GM13976 (cell line): ENCODE results near the gene AGMAT.

Source experiments
- DNase-seq: peaks from one replicate; pipeline ENCODE4 v3.0.0; 2012; ENCODE audit warnings: low spot score
- CTCF ChIP-seq: IDR thresholded peaks from 2 replicates; pipeline ENCODE4 v1.5.1; 2012; ENCODE audit warnings: borderline replicate concordance, mild to moderate bottlenecking; ENCODE audit not compliant: insufficient read depth; ENCODE audit errors: extremely low read depth, missing control alignments, control extremely low read depth
- in situ Hi-C: fragments of 300-500 bp; cut with MboI; formaldehyde crosslinking; loops from one replicate; pipeline ENCODE4 v1.12.0; 2022; ENCODE audit warnings: low sequenced_read_pairs, mixed read lengths, inconsistent platforms; ENCODE audit not compliant: unreplicated experiment

AGMAT gene

DNA sequence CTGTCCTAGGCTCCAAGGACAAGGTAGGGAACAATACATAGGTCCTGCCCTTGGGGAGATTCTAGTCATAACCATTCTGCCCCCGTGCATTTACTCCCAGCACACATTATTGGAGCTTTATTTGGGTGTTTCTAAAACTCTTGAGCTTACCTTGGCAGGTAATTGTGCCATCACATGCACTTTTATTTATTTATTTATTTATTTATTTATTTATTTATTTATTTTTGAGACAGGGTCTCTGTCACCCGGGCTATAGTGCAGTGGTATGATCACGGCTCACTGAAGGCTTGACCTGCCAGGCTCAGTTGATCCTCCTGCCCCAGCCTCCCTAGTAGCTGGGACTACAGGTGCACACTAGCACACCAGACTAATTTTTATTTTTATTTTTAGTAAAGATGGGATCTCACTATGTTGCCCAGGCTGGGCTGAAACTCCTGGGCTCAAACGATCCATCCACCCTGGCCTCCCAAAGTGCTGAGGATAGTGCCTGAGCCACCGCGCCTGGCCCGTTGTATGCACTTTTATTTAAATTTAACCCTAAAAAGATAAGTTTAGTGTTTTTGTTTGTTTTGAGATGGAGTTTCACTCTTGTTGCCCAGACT is 9.2 kb downstream of the AGMAT start:
- no peak for DNase-seq
- in situ Hi-C loops: no loop called here

GRCh38 chr1:15574741-15575140 is 10.1 kb downstream of the AGMAT start:
- in situ Hi-C loops: no loop called here
- no peak for DNase-seq
- TF ChIP-seq CTCF: no peak

More for the DNA sequence above, 9.2 kb downstream of the AGMAT start:
- TF ChIP-seq CTCF: no peak

DNA sequence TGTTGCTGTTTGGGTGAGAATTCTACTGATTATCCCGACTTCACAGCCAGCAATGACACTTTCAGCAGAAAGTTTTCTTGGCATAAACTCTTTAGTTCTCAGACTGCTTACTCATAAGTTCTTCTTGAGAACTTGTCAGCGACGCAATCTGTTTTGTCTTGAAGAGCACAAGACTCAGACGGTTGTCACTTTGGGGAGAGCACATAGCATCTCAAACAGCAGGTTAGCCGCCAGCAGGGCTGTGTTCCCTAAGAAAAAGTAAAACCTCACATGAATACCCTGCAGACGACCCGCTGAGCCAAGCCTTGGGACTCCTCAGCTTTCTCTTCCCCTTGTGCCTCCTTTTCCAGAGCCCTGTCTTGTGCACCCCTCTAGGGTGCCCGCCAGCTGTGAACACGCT is 11.4 kb downstream of the AGMAT start:
- in situ Hi-C loops: no loop called here
- DNase-seq: no peak
- no peak for TF ChIP-seq CTCF

DNA sequence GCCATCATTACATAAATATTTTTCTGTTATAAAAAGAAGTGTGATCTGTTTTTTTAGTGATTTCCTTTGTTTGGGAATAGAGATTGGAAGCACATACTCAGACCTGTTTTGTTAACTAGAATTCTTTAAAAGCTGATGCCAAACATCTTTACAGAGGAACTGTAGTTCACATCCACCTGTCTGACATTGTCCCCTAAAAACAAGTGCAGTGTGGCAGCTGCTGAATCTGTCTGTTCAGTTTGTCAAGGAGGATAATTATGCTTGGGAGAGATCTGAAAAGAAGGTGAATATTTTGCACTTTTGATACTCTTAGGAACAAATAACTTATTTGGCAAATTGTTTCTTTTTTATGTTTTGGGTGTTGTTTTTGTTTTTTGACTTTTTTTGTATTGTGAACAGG is 13.6 kb downstream of the AGMAT start:
- no peak for DNase-seq
- in situ Hi-C loops: no loop called here
- TF ChIP-seq CTCF: no peak

- in situ Hi-C loops: no loop called here
- TF ChIP-seq CTCF: no peak
- DNase-seq: no peak
Observed at GRCh38 chr1:15570861-15571260, 14.0 kb downstream of the AGMAT start.

- no peak for TF ChIP-seq CTCF
- no peak for DNase-seq
- in situ Hi-C loops: no loop called here
Observed at GRCh38 chr1:15568387-15569073, 16.3 kb downstream of the AGMAT start.
